ENCODE measurements around the gene FXN.

DNA sequence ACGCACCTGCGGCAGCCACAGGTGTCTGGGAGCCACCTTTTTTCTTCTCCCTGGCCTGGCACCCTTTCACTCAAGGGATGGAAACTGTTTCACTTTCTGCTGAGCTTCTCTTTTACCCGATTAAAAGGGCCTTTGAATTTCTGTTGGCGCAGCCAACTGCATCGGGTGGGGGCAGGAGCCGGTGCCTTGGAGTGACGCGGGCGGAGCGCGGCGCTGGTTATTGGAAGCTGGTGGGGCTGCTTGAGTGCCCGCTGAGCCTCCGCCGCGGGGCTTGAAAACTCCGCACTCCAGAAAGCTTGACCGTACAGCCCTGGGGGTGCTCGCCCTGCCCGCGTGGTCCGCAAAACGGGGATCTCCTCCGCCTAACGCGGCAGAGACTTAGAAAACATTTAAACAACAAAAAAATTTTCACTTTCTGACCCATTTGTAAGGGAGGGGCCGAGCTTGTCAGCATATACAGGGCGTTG, 86.6 kb downstream of the FXN start:
- no peak for TF ChIP-seq JUND (IDR thresholded peaks at IDR 0.05)
- TF ChIP-seq, protein P1, sequence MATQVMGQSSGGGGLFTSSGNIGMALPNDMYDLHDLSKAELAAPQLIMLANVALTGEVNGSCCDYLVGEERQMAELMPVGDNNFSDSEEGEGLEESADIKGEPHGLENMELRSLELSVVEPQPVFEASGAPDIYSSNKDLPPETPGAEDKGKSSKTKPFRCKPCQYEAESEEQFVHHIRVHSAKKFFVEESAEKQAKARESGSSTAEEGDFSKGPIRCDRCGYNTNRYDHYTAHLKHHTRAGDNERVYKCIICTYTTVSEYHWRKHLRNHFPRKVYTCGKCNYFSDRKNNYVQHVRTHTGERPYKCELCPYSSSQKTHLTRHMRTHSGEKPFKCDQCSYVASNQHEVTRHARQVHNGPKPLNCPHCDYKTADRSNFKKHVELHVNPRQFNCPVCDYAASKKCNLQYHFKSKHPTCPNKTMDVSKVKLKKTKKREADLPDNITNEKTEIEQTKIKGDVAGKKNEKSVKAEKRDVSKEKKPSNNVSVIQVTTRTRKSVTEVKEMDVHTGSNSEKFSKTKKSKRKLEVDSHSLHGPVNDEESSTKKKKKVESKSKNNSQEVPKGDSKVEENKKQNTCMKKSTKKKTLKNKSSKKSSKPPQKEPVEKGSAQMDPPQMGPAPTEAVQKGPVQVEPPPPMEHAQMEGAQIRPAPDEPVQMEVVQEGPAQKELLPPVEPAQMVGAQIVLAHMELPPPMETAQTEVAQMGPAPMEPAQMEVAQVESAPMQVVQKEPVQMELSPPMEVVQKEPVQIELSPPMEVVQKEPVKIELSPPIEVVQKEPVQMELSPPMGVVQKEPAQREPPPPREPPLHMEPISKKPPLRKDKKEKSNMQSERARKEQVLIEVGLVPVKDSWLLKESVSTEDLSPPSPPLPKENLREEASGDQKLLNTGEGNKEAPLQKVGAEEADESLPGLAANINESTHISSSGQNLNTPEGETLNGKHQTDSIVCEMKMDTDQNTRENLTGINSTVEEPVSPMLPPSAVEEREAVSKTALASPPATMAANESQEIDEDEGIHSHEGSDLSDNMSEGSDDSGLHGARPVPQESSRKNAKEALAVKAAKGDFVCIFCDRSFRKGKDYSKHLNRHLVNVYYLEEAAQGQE (IDR thresholded peaks at IDR 0.05; ENCODE audit: low read depth, low read length), result no peak
- TF ChIP-seq MXI1 (IDR thresholded peaks at IDR 0.05; ENCODE audit: low read depth, low read length), result no peak
- TF ChIP-seq FOXJ3 (CRISPR knock-in tag; IDR thresholded peaks at IDR 0.05), result no peak
- TF ChIP-seq FOXM1 (IDR thresholded peaks at IDR 0.05; ENCODE audit: low read depth), result no peak
- TF ChIP-seq, protein P2, sequence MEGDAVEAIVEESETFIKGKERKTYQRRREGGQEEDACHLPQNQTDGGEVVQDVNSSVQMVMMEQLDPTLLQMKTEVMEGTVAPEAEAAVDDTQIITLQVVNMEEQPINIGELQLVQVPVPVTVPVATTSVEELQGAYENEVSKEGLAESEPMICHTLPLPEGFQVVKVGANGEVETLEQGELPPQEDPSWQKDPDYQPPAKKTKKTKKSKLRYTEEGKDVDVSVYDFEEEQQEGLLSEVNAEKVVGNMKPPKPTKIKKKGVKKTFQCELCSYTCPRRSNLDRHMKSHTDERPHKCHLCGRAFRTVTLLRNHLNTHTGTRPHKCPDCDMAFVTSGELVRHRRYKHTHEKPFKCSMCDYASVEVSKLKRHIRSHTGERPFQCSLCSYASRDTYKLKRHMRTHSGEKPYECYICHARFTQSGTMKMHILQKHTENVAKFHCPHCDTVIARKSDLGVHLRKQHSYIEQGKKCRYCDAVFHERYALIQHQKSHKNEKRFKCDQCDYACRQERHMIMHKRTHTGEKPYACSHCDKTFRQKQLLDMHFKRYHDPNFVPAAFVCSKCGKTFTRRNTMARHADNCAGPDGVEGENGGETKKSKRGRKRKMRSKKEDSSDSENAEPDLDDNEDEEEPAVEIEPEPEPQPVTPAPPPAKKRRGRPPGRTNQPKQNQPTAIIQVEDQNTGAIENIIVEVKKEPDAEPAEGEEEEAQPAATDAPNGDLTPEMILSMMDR (IDR thresholded peaks at IDR 0.05), result no peak
- no peak for TF ChIP-seq YY1 (IDR thresholded peaks at IDR 0.05; ENCODE audit: low read depth)
- TF ChIP-seq SMC3 (IDR thresholded peaks at IDR 0.05; ENCODE audit: low read depth, low read length), result no peak
- no peak for TF ChIP-seq TCF12 (IDR thresholded peaks at IDR 0.05)
- TF ChIP-seq POLR2AphosphoS5 (IDR thresholded peaks at IDR 0.05; ENCODE audit: low read depth, low read length), result no peak
